Measurements from ENCODE around the gene PRRX1.

Gene PRRX1

GRCh38 chr1:170664828-170665612, 1.1 kb downstream of the PRRX1 start:
- DNase-seq = peak; percentile 69

GRCh38 chr1:170665629-170666028, 1.7 kb downstream of the PRRX1 start:
- peak; percentile 52 for DNase-seq

- peak; percentile 56 for DNase-seq
Observed at GRCh38 chr1:170666541-170667254, 2.8 kb downstream of the PRRX1 start.

- peak; percentile 76 for DNase-seq
Observed at GRCh38 chr1:170668209-170669106, 4.5 kb downstream of the PRRX1 start.

GRCh38 chr1:170669107-170669445, 5.1 kb downstream of the PRRX1 start:
- no peak for DNase-seq

GRCh38 chr1:170669586-170670530, 5.9 kb downstream of the PRRX1 start:
- DNase-seq = peak; percentile 61

- peak; percentile 91 for DNase-seq
Observed at GRCh38 chr1:170670802-170671628, 7.1 kb downstream of the PRRX1 start.

- no peak for DNase-seq
Observed at GRCh38 chr1:170671629-170671963, 7.7 kb downstream of the PRRX1 start.

GRCh38 chr1:170672316-170672715, 8.4 kb downstream of the PRRX1 start:
- DNase-seq = no peak

- DNase-seq = no peak
Observed at GRCh38 chr1:170674239-170674638, 10.3 kb downstream of the PRRX1 start.

GRCh38 chr1:170674986-170675385, 11.1 kb downstream of the PRRX1 start:
- DNase-seq = no peak

- no peak for DNase-seq
Observed at GRCh38 chr1:170675865-170676264, 11.9 kb downstream of the PRRX1 start.

- no peak for DNase-seq
Observed at GRCh38 chr1:170676628-170677027, 12.7 kb downstream of the PRRX1 start.

GRCh38 chr1:170678027-170678600, 14.2 kb downstream of the PRRX1 start:
- DNase-seq = no peak

GRCh38 chr1:170680428-170680827, 16.5 kb downstream of the PRRX1 start:
- no peak for DNase-seq

GRCh38 chr1:170682169-170682568, 18.2 kb downstream of the PRRX1 start:
- DNase-seq = no peak

- no peak for DNase-seq
Observed at GRCh38 chr1:170682809-170683208, 18.9 kb downstream of the PRRX1 start.

GRCh38 chr1:170685166-170685565, 21.2 kb downstream of the PRRX1 start:
- DNase-seq = no peak

GRCh38 chr1:170686291-170686690, 22.4 kb downstream of the PRRX1 start:
- no peak for DNase-seq

GRCh38 chr1:170687621-170688020, 23.7 kb downstream of the PRRX1 start:
- DNase-seq = no peak

- DNase-seq = no peak
Observed at GRCh38 chr1:170691258-170691657, 27.3 kb downstream of the PRRX1 start.
